Mesenchymal stem cell (in vitro differentiated cells and primary cell): ENCODE measurements around the gene SERINC2.
A peak's percentile ranks its signal among the peaks of the same experiment; 100 is the strongest.

Experiments used
- DNase-seq: peaks from one replicate; pipeline ENCODE4 v3.0.0-alpha.2; 2013
- H2AFZ ChIP-seq: one replicate; pipeline ENCODE4 v1.6.1; 2013; ENCODE audit warnings: low read depth, mild to moderate bottlenecking, control low read depth, inconsistent platforms, low read length, moderate library complexity
- H2AK5ac ChIP-seq: 2 replicates; pipeline ENCODE4 v1.6.1; 2013; ENCODE audit warnings: low read length, moderate library complexity, mild to moderate bottlenecking, inconsistent platforms; ENCODE audit not compliant: severe bottlenecking
- H2BK120ac ChIP-seq: one replicate; pipeline ENCODE4 v1.6.1; 2013; ENCODE audit warnings: low read depth, mild to moderate bottlenecking, inconsistent platforms, low read length, moderate library complexity
- H2BK12ac ChIP-seq, 2 experiments: one replicate each; pipeline ENCODE4 v1.6.1; 2013; ENCODE audit warnings: inconsistent platforms in 2 of 2, low read length in 2 of 2, mild to moderate bottlenecking in 2 of 2, moderate library complexity in 2 of 2, control low read depth in 1 of 2
- H2BK15ac ChIP-seq: one replicate; pipeline ENCODE4 v1.6.1; 2013; ENCODE audit warnings: mild to moderate bottlenecking, low read depth, inconsistent platforms; ENCODE audit not compliant: poor library complexity, severe bottlenecking
- H2BK5ac ChIP-seq: 2 replicates; pipeline ENCODE4 v1.6.1; 2013; ENCODE audit warnings: low read depth, mild to moderate bottlenecking, low read length, control low read depth, inconsistent platforms; ENCODE audit not compliant: poor library complexity, severe bottlenecking
- H3K14ac ChIP-seq, 2 experiments: one replicate each; pipeline ENCODE4 v1.6.1; 2013; ENCODE audit warnings: inconsistent platforms in 2 of 2, low read length in 2 of 2, control low read depth in 1 of 2, mild to moderate bottlenecking in 1 of 2, moderate library complexity in 1 of 2
- H3K18ac ChIP-seq, 2 experiments: one replicate each; pipeline ENCODE4 v1.6.1; 2013; ENCODE audit warnings: inconsistent platforms in 2 of 2, low read length in 2 of 2, control low read depth in 1 of 2, low read depth in 1 of 2, mild to moderate bottlenecking in 1 of 2
- H3K23ac ChIP-seq, 2 experiments: one replicate each; pipeline ENCODE4 v1.6.1; 2013; ENCODE audit warnings: inconsistent platforms in 2 of 2, low read length in 2 of 2, mild to moderate bottlenecking in 2 of 2, moderate library complexity in 2 of 2, control low read depth in 1 of 2
- H3K27ac ChIP-seq: 2 replicates; pipeline ENCODE4 v1.5.1; 2013; ENCODE audit warnings: mild to moderate bottlenecking, moderate library complexity, low read length, control low read depth, inconsistent platforms; ENCODE audit not compliant: poor library complexity, severe bottlenecking
- H3K27me3 ChIP-seq, 2 experiments: 2 replicates each; pipeline versions ENCODE4 v1.6.1 to v1.7.0; 2013; ENCODE audit warnings: low read length in 2 of 2, mild to moderate bottlenecking in 2 of 2, moderate library complexity in 2 of 2, control low read depth in 1 of 2, inconsistent platforms in 1 of 2; ENCODE audit not compliant: control insufficient read depth in 1 of 2, insufficient read depth in 1 of 2
- H3K36me3 ChIP-seq, 2 experiments: 2 replicates each; pipeline versions ENCODE4 v1.6.1 to v1.7.0; 2013; ENCODE audit warnings: low read length in 2 of 2, control low read depth in 1 of 2, inconsistent platforms in 1 of 2, low read depth in 1 of 2, mild to moderate bottlenecking in 1 of 2; ENCODE audit not compliant: insufficient read depth in 2 of 2, control insufficient read depth in 1 of 2
- H3K4ac ChIP-seq, 2 experiments: one replicate each; pipeline ENCODE4 v1.6.1; 2013; ENCODE audit warnings: inconsistent platforms in 2 of 2, low read length in 2 of 2, mild to moderate bottlenecking in 2 of 2, moderate library complexity in 2 of 2, control low read depth in 1 of 2, low read depth in 1 of 2
- H3K4me1 ChIP-seq: 2 replicates; pipeline ENCODE4 v1.6.1; 2013; ENCODE audit warnings: low read depth, low read length, control low read depth; ENCODE audit not compliant: control insufficient read depth, insufficient read depth
- H3K4me2 ChIP-seq: 2 replicates; pipeline ENCODE4 v1.6.1; 2013; ENCODE audit warnings: low read length, mild to moderate bottlenecking, inconsistent platforms; ENCODE audit not compliant: poor library complexity, severe bottlenecking
- H3K4me3 ChIP-seq, 2 experiments: 2 replicates each; pipeline versions ENCODE4 v1.5.1 to v1.7.0; 2013; ENCODE audit warnings: low read length in 2 of 2, mild to moderate bottlenecking in 2 of 2, control low read depth in 1 of 2, low read depth in 1 of 2; ENCODE audit not compliant: insufficient read depth in 1 of 2
- H3K79me1 ChIP-seq: replicated peaks from 2 replicates; pipeline ENCODE4 v1.6.1; 2013; ENCODE audit warnings: mild to moderate bottlenecking, control low read depth, low read length, inconsistent platforms; ENCODE audit not compliant: poor library complexity, severe bottlenecking
- H3K9ac ChIP-seq: 2 replicates; pipeline ENCODE4 v1.7.0; 2013; ENCODE audit warnings: mild to moderate bottlenecking, low read length, moderate library complexity
- H3K9me3 ChIP-seq: 2 replicates; pipeline ENCODE4 v1.7.0; 2013; ENCODE audit warnings: mild to moderate bottlenecking, low read length; ENCODE audit not compliant: control insufficient read depth
- H4K8ac ChIP-seq: one replicate; pipeline ENCODE4 v1.6.1; 2013; ENCODE audit warnings: inconsistent platforms, mild to moderate bottlenecking, low read length, moderate library complexity
- H4K91ac ChIP-seq: one replicate; pipeline ENCODE4 v1.6.1; 2013; ENCODE audit warnings: mild to moderate bottlenecking, low read length, inconsistent platforms
- WGBS: methylation state at CpG from one replicate; pipeline ENCODE4 v1.1.7; 2013; ENCODE audit warnings: mixed read lengths; 5-methylcytosine and 5-hydroxymethylcytosine counted together

The SERINC2 gene

GRCh38 chr1:31380181-31380580, 32.8 kb upstream of the SERINC2 start:
- Histone ChIP-seq H2BK5ac (no peak overlapping the region), H4K8ac (no peak overlapping the region), H3K4me2 (no peak overlapping the region), H2AFZ (no peak overlapping the region), H2BK12ac (peak overlapping the region in 1 of 2 experiments; percentile 6), H2BK120ac (no peak overlapping the region), H3K79me1 (no peaks in the 10 kb centered on the region), H2BK15ac (no peak overlapping the region), H2AK5ac (no peak overlapping the region), H3K9me3 (no peaks in the 10 kb centered on the region), H3K14ac (no peak overlapping the region), H4K91ac (no peak overlapping the region), H3K27me3 (no peaks in the 10 kb centered on the region), H3K18ac (peak overlapping the region in 1 of 2 experiments; percentile 40), H3K4me1 (peaks cover 9% of the 10 kb centered on the region), H3K36me3 (no peaks in the 10 kb centered on the region), H3K4me3 (no peak overlapping the region), H3K4ac (no peak overlapping the region), H3K27ac (no peak overlapping the region), H3K9ac (no peak overlapping the region), H3K23ac (no peak overlapping the region)
- 96% methylated on average over 3 of the region's 3 CpGs for WGBS
- DNase-seq, result no peak

DNA sequence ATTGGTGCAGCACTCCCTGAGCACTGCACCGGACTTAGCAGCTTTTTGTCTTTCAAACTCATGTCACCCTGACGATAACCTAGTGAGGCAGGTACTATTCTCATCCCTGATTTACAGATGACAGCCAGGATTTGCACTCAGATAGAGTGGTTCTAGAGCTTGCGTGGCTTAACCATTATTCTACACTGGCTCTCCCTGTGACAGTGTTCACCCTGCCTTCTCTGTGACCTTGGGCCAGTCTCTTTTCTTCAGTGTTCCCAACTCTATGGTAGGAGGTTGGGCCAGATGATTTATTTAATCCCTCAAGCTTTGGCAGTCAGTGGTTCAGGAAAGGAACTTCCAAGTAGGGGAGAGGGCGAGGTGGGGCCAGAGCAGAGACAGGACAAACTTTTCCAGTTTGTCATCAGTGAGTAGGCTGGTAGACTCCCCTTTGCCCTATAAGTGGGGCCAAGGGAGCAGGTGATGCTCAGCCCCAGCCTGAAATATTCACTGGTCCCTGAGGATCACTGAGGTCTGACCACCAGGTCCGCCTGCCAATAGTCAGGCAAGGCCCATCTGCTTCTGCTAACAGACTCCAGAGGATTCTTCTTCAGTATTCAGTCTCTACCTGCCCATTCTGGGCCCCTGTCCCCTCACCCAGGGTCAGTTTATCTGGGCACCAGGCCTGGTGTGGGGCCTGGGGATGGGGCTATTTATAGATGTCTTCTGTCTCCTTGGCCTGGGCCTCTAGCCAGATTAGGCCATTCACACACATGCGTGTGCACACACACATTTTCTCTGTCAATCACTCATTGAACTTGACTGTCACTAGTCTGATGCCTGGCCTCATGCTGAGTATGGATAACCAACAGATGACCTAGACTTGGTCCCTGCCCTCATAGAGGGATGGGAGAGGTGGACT, 31.4 kb upstream of the SERINC2 start:
- Histone ChIP-seq H3K18ac (no peak overlapping the region), H3K27ac (no peak overlapping the region), H2BK15ac (peak overlapping the region; percentile 35), H4K8ac (no peak overlapping the region), H3K23ac (no peak overlapping the region), H2AK5ac (no peak overlapping the region), H2AFZ (no peak overlapping the region), H4K91ac (no peak overlapping the region), H3K9me3 (no peaks in the 10 kb centered on the region), H2BK5ac (no peak overlapping the region), H3K79me1 (no peaks in the 10 kb centered on the region), H3K14ac (no peak overlapping the region), H3K36me3 (no peaks in the 10 kb centered on the region), H3K9ac (no peak overlapping the region), H3K27me3 (no peaks in the 10 kb centered on the region), H2BK120ac (no peak overlapping the region), H3K4ac (no peak overlapping the region), H3K4me3 (no peak overlapping the region), H3K4me2 (no peak overlapping the region), H2BK12ac (no peak overlapping the region), H3K4me1 (peaks cover 7% of the 10 kb centered on the region)
- 71% methylated on average over 6 of the region's 6 CpGs for WGBS
- DNase-seq, result no peak

GRCh38 chr1:31382379-31382989, 30.5 kb upstream of the SERINC2 start:
- H3K23ac ChIP-seq, result no peak overlapping the region
- H2BK120ac ChIP-seq, result no peak overlapping the region
- H3K9ac ChIP-seq, result no peak overlapping the region
- 88% methylated on average over 3 of the region's 3 CpGs for WGBS
- H2AK5ac ChIP-seq, result no peak overlapping the region
- no peak overlapping the region for H2BK12ac ChIP-seq
- H3K18ac ChIP-seq, result no peak overlapping the region
- no peak overlapping the region for H2BK5ac ChIP-seq
- no peak overlapping the region for H4K91ac ChIP-seq
- H2BK15ac ChIP-seq, result no peak overlapping the region
- H3K4me3 ChIP-seq, result no peak overlapping the region
- H2AFZ ChIP-seq, result no peak overlapping the region
- no peak overlapping the region for H3K4ac ChIP-seq
- no peak overlapping the region for H3K27ac ChIP-seq
- H3K4me2 ChIP-seq, result no peak overlapping the region
- H3K79me1 ChIP-seq, result no peaks in the 10 kb centered on the region
- H3K27me3 ChIP-seq, result no peaks in the 10 kb centered on the region
- H3K9me3 ChIP-seq, result no peaks in the 10 kb centered on the region
- no peak overlapping the region for H3K14ac ChIP-seq
- peaks cover 2% of the 10 kb centered on the region for H3K4me1 ChIP-seq
- DNase-seq, result no peak
- H4K8ac ChIP-seq, result no peak overlapping the region
- H3K36me3 ChIP-seq, result no peaks in the 10 kb centered on the region

GRCh38 chr1:31383967-31384366, 29.0 kb upstream of the SERINC2 start:
- 100% methylated on average over 1 of the region's 1 CpG for WGBS
- Histone ChIP-seq H3K27me3 (no peaks in the 10 kb centered on the region), H2BK12ac (no peak overlapping the region), H4K8ac (no peak overlapping the region), H3K4me3 (no peak overlapping the region), H2BK5ac (no peak overlapping the region), H3K18ac (no peak overlapping the region), H2BK120ac (no peak overlapping the region), H3K4me2 (no peak overlapping the region), H3K36me3 (no peaks in the 10 kb centered on the region), H3K27ac (no peak overlapping the region), H2BK15ac (no peak overlapping the region), H3K14ac (no peak overlapping the region), H3K4ac (no peak overlapping the region), H3K9me3 (no peaks in the 10 kb centered on the region), H2AK5ac (no peak overlapping the region), H2AFZ (no peak overlapping the region), H3K9ac (no peak overlapping the region), H3K23ac (no peak overlapping the region), H3K4me1 (peaks cover 4% of the 10 kb centered on the region), H4K91ac (no peak overlapping the region), H3K79me1 (no peaks in the 10 kb centered on the region)
- DNase-seq, result no peak
